NOMO-1 treated with dmso at 0.1 percent for 144 hours (cell line): ENCODE measurements around the gene ACTN1.
"Not testable (repeated sequence)": the region's sequence is repeated elsewhere in the genome, so short reads cannot be mapped to it uniquely, and the experiment has no call there.

ENCODE experiments used
- DNase-seq: peaks from one replicate; lab custom pipeline; 2025; ENCODE audit not compliant: unreplicated experiment; lab: John Stamatoyannopoulos, UW

Gene ACTN1

GRCh38 chr14:68986926-68987652 is 8.0 kb upstream of the ACTN1 start:
- DNase-seq, result no peak

GRCh38 chr14:68986225-68986624 is 7.1 kb upstream of the ACTN1 start:
- no peak for DNase-seq

- DNase-seq, result no peak
Measured at GRCh38 chr14:68984686-68985085, 5.6 kb upstream of the ACTN1 start.

DNA sequence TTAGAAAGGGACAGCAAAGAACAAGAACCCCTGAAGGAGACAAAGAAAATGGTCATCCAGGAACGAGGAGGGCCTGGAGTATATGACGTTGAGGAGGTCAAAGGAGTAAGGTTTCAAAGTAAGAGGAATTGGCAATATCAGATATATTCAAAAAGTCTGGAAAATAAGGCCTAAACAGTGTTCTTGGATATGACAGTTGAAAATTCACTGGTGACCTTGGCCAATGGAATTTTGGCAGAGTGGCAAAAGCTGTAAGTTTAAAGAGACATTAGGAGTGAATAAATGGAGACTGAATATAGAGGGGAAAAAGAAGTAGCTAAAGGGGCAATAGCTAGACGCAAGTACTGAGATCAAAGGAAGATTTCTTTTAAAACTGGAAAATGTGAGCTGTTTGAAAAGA is 4.1 kb upstream of the ACTN1 start:
- no peak for DNase-seq

- no peak for DNase-seq
Measured at GRCh38 chr14:68982581-68982980, 3.5 kb upstream of the ACTN1 start.

DNA sequence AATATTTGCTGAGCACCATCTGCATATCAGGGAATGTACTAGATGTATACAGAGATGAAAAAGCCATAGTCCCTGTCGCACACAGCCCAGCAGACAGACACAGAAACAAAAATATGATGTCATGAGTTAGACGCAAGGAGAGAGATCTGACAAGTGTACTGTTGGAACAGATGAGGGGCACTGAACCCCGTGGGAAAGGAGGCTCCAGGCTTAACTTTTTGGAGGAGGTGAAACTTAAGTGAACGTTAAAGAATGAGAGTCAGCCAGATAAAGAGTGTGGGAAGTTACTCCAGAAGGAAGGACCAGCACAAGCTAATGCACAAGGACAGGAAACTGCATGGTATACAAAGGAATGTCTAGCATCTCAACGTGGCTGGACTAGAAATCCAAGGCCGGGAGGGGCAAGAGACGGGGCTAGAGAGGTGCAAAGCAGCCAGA is 2.5 kb upstream of the ACTN1 start:
- DNase-seq, result no peak

- no peak for DNase-seq
Measured at GRCh38 chr14:68981139-68981538, 2.0 kb upstream of the ACTN1 start.

DNA sequence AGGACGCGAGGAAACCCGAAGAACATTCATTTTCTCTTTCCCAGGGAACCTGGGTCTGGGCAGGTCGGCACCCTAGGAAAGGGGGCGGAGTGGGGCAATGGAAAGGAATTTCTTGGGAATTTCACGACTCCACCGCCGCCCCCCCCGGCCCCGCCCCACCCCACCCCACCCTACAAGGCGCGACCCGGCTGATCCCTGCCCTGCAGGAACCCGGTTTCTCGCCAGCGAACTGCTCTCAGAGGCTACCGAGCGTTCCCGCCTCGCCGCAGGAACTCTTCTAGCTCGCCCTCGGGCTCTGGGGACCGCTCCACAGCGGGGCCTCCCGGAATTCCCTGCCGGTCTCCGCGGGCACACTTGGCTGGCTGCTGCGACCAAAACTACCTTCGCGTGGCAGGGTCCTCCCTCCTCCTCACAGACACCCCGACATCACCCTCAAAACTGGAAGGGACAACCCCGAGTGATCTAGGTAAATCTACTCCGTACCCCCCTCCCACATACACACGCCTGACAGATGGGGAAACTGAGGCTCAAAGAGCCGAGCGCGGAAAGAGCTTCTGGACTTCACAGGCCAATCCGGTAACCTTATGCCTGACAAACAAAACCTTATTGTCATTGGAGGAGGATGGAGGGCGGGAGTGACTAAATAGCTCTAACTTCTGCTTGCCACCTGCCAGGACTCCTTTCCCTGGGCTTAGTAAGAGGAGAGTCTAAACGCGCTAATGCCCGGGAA is 785 bp upstream of the ACTN1 start:
- no peak for DNase-seq

GRCh38 chr14:68978172-68978911 is 760 bp downstream of the ACTN1 start:
- DNase-seq, result peak; percentile 24

GRCh38 chr14:68977718-68978171 is 1.4 kb downstream of the ACTN1 start:
- DNase-seq, result peak; percentile 37

GRCh38 chr14:68977180-68977717 is 1.9 kb downstream of the ACTN1 start:
- DNase-seq, result no peak

GRCh38 chr14:68976160-68977067 is 2.7 kb downstream of the ACTN1 start:
- no peak for DNase-seq

GRCh38 chr14:68975667-68976066 is 3.4 kb downstream of the ACTN1 start:
- DNase-seq, result no peak

- DNase-seq, result no peak
Measured at GRCh38 chr14:68974759-68975347, 4.2 kb downstream of the ACTN1 start.

DNA sequence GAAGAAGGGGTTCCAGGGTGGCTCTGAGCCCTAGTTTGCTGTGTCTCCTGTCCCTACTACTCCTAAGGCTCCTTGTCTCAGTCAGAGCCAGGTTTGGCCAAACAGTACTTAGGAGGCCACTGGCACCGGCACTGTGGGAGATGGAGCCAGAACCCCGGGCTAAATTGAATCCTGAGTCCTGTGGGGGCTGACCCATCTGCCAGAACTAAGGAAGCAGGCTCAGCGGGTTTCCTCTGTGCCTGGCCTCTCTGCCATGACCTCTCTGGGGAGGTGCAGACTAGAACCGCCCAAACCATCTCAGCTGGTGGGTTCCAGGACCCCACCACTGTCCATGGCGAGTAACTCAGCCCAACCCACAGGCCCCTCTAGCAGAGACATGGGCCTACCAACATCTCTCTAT is 5.5 kb downstream of the ACTN1 start:
- no peak for DNase-seq

DNA sequence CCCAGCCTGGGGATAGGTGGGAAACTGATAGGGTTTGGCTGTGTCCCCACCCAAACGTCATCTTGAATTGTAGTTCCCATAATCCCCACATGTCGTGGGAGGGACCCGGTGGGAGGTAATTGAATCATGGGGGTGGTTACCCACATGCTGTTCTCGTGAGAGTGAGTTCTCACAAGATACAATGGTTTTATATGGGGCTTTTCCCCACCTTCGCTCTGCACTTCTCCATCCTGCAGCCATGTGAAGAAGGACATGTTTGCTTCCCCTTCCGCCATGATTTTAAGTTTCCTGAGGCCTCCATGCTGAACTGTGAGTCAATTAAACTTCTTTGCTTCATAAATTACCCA is 5.9 kb downstream of the ACTN1 start:
- DNase-seq, result not testable (repeated sequence)

- no peak for DNase-seq
Measured at GRCh38 chr14:68972507-68973218, 6.4 kb downstream of the ACTN1 start.

DNA sequence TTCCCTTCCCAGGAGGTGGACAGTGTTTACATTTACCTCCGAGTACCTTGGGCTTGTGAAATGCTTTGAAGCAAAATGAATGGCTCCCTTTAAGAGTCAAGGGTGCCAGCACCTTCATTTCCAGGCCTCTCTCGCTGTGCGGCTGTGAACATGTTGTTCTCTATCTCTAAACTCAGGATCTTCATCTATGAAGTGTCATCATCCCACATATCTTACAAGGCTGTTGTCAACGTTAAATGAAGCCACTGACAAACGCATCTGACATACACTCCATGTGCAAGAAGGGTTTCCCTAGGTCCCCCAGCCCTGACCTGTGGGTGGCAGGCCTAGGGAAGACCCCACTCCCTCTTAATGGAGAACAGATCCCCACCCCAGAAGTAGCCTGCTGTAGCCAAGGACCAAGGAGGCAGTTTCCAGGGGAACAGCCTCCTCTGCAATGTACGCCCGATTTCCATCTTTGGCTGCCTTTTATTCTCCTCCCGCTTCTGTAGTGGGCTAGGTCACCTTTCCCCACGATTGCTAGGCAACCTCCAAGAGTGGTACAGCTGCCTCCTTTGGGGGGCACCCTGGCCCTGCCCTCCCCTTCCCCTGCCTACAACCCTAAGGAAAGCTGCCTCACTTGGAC is 7.6 kb downstream of the ACTN1 start:
- no peak for DNase-seq

GRCh38 chr14:68970736-68971135 is 8.4 kb downstream of the ACTN1 start:
- DNase-seq, result no peak
